ENCODE measurements around the gene MPPED2. TPM values are rescaled to one million over a fixed set of nuclear protein-coding genes. Genes with fewer than 3 reads are reported as not detected.

The MPPED2 gene, protein sequence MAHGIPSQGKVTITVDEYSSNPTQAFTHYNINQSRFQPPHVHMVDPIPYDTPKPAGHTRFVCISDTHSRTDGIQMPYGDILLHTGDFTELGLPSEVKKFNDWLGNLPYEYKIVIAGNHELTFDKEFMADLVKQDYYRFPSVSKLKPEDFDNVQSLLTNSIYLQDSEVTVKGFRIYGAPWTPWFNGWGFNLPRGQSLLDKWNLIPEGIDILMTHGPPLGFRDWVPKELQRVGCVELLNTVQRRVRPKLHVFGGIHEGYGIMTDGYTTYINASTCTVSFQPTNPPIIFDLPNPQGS
- not detected in 2 replicates for total RNA-seq (2012; rRNA removed)

DNA sequence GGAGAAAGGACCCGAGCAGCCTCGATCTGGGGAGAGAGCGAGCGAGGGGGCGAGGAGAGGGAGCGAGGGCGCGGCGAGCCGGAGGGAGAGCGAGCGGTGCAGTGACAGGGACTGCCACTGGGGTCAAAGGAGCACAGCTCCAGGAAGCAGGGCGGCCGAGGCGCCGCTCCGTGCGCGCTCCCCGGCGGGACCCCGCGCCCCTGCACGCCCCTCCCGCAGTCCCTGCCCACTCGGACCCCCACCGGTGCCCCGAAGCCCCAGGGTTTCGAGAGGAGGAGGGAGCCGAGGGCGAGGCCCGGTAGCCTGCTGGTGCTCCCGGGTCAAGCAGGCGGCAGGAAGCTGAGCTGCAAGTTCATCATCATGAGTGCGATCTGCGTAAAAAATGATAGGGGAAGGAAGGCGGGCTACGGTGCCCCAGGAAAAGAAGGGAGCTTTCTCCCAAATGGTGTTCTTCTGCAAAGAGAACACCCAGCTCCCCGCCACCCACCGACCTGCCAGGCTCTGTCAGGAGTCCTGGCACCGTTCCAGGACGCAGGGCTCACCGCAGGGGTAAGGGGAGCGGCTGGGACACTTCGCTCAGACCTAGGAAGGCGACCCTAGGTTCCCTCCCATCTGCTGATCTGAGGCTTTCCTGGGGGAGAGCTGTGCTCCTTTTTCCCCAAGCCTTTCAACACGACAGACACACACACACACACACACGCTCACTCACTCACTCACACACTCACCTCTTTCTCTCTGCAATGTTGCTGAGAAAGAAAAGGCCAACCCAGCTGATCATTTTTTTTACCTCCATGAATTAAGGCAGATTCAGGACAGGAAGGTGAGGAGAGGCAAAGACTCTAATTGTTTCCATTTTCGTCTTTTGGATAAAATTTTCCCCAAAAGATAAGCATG is at the start of gene MPPED2:
Gene MPPED2, minus strand, starts transcription at position 103 of the 894 bp plus-strand sequence. CDS start 5,980 bp downstream, outside the sequence.
- Histone ChIP-seq H3K4me3 (ENCODE audit: low read length) (peak within 1 kb of the TSS; percentile 49), H3K27me3 (ENCODE audit: control insufficient read depth, insufficient read depth, low read length) (peaks cover 49% of the 10 kb centered on the region), H3K36me3 (ENCODE audit: insufficient read depth, low read length) (no peaks in the 10 kb centered on the region), H3K4me2 (ENCODE audit: low read length) (peak within 1 kb of the TSS; percentile 69), H3K4me1 (ENCODE audit: control insufficient read depth, insufficient read depth, low read length) (no peaks in the 10 kb centered on the region), H3K9ac (ENCODE audit: low read depth, low read length) (no peak within 1 kb of the TSS), H3K9me3 (replicated peaks; ENCODE audit: low read length) (no peaks in the 10 kb centered on the region)

DNA sequence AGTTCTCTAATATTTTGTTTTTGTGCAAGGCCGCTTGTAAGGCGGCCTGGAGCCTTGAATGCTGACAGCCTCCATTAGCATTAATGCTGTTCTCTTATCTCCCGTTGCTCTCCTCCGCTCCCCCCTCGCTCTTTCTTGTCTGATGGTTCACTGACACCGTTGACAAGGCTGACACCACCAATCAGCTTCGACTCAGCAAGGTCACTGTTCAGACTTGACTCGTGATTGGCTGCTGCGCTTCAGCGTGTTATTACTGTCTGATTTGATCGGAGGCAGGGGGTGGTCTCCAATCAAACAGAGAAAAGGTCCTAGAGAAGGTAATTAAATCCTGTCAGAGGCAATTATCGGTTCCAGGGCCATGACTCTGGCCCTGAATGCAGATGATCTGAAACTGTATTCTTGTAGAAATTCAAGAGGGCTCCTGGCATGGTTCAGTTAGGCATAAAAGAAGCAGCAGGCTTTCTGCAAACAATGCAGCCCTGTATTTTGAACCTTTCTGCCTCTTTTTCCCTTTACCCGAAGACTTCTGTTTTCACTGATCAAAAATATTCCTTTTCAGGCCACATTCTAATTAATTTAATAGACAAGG is 49.3 kb upstream of the MPPED2 start:
- Histone ChIP-seq H3K9ac (ENCODE audit: low read depth, low read length) (no peak overlapping the region), H3K4me2 (ENCODE audit: low read length) (no peak overlapping the region), H3K4me3 (ENCODE audit: low read length) (no peak overlapping the region), H3K4me1 (ENCODE audit: control insufficient read depth, insufficient read depth, low read length) (no peaks in the 10 kb centered on the region), H3K9me3 (replicated peaks; ENCODE audit: low read length) (no peaks in the 10 kb centered on the region), H3K36me3 (ENCODE audit: insufficient read depth, low read length) (no peaks in the 10 kb centered on the region), H3K27me3 (ENCODE audit: control insufficient read depth, insufficient read depth, low read length) (no peaks in the 10 kb centered on the region)

DNA sequence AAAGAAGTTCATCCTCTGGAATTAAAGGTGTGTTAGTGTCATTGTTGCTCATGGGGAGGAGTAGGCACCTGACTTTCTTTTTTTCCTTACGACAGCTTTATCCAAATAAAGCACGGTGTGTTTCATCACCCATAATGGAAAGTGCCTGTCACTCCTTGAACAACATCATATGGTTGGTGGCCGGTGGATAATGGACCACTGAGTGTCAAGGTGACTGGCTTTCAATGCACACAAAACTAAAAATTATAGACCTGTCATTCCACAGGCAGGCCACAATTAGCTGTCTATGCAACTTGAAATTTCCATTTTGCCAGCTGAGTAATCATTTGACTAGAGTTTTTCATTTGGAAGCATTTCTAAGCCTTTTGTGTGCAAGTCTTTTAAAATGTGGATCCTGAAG is 45.0 kb upstream of the MPPED2 start:
- H3K36me3 ChIP-seq (ENCODE audit: insufficient read depth, low read length): no peaks in the 10 kb centered on the region
- no peak overlapping the region for H3K4me2 ChIP-seq (ENCODE audit: low read length)
- H3K9ac ChIP-seq (ENCODE audit: low read depth, low read length): no peak overlapping the region
- H3K4me3 ChIP-seq (ENCODE audit: low read length): no peak overlapping the region
- no peaks in the 10 kb centered on the region for H3K9me3 ChIP-seq (replicated peaks; ENCODE audit: low read length)
- no peaks in the 10 kb centered on the region for H3K27me3 ChIP-seq (ENCODE audit: control insufficient read depth, insufficient read depth, low read length)
- H3K4me1 ChIP-seq (ENCODE audit: control insufficient read depth, insufficient read depth, low read length): no peaks in the 10 kb centered on the region

DNA sequence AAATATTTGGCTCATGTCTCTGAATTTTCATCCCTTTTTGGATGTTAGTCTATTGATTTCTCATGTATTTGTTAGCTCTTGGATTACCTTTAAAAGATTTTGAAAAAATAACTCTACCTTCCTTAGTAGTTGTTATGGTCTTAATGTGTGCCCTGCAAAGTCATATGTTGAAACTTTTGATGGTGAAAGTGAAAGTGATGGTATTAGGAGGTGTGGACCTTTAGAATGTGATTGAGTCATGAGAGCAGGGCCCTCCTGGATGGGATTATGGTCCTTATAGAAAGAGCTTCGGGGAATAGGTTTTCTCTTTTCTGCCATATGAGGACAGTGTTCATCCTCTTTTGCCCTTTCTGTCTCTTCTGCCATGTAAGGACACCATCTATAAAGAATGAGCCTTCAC is 33.6 kb upstream of the MPPED2 start:
- H3K4me1 ChIP-seq (ENCODE audit: control insufficient read depth, insufficient read depth, low read length): no peaks in the 10 kb centered on the region
- H3K36me3 ChIP-seq (ENCODE audit: insufficient read depth, low read length): no peaks in the 10 kb centered on the region
- no peaks in the 10 kb centered on the region for H3K27me3 ChIP-seq (ENCODE audit: control insufficient read depth, insufficient read depth, low read length)
- no peak overlapping the region for H3K4me2 ChIP-seq (ENCODE audit: low read length)
- no peak overlapping the region for H3K4me3 ChIP-seq (ENCODE audit: low read length)
- H3K9ac ChIP-seq (ENCODE audit: low read depth, low read length): no peak overlapping the region
- no peaks in the 10 kb centered on the region for H3K9me3 ChIP-seq (replicated peaks; ENCODE audit: low read length)

DNA sequence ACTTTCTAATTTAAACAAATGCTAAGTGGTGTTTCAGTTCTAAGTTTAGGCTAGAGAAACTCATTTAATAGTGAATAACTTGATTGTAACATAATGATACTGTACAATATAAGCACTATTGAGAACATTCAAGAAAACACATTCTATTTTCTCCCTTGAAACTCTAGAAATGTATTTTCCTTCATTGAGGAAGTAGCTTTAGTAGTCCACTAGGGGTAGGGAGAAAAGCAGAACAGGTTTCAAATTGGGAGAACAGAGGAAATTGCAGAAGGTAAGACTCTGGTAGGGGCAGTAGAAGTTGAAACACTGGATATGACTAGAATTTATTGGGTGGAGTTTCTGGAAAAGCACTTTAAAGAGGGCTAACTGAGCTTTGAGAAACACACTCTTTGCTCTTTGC is 31.6 kb upstream of the MPPED2 start:
- Histone ChIP-seq H3K9ac (ENCODE audit: low read depth, low read length) (no peak overlapping the region), H3K36me3 (ENCODE audit: insufficient read depth, low read length) (no peaks in the 10 kb centered on the region), H3K9me3 (replicated peaks; ENCODE audit: low read length) (no peaks in the 10 kb centered on the region), H3K4me1 (ENCODE audit: control insufficient read depth, insufficient read depth, low read length) (no peaks in the 10 kb centered on the region), H3K27me3 (ENCODE audit: control insufficient read depth, insufficient read depth, low read length) (no peaks in the 10 kb centered on the region), H3K4me2 (ENCODE audit: low read length) (no peak overlapping the region), H3K4me3 (ENCODE audit: low read length) (no peak overlapping the region)

DNA sequence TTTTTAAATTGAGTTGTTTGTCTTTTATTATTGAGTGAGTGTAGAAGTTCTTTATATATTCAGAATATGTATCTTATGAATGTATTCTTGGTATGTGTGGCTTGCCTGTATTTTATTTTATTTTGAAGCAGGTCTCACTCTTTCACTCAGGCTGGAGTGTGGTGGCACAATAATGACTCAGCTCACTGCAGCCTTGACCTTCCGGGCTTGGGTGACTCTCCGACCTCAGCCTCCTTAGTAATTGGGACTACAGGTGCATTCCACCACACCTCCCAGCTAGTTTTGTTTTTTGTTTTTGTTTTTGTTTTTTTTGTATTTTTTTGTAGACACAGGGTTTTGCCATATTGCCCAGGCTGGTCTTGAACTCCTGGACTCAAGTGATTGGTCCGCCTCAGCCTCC is 24.5 kb upstream of the MPPED2 start:
- H3K9me3 ChIP-seq (replicated peaks; ENCODE audit: low read length): no peaks in the 10 kb centered on the region

DNA sequence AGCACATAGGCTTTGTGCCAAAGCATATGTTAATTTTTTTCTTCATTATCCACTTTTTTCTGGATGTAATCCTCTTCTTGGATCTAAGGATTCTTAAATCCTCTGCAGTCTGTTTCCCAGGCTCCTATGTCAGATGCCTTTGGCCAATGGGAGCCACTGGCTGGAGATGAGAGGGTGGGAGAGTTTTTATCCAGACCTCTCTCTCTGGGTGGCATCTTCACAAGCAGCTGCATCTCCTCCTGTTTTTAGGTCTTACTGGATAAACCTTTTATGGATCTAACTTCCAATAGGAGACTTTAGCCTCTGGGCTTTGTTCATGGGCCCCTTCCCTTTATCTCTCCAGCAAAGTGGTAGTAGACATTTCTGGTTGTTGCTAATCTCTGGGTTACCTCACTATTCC is 22.4 kb upstream of the MPPED2 start:
- H3K4me1 ChIP-seq (ENCODE audit: control insufficient read depth, insufficient read depth, low read length): no peaks in the 10 kb centered on the region
- no peak overlapping the region for H3K9ac ChIP-seq (ENCODE audit: low read depth, low read length)
- H3K36me3 ChIP-seq (ENCODE audit: insufficient read depth, low read length): no peaks in the 10 kb centered on the region
- H3K9me3 ChIP-seq (replicated peaks; ENCODE audit: low read length): no peaks in the 10 kb centered on the region
- no peak overlapping the region for H3K4me3 ChIP-seq (ENCODE audit: low read length)
- no peaks in the 10 kb centered on the region for H3K27me3 ChIP-seq (ENCODE audit: control insufficient read depth, insufficient read depth, low read length)
- no peak overlapping the region for H3K4me2 ChIP-seq (ENCODE audit: low read length)

More for the DNA sequence above, 24.5 kb upstream of the MPPED2 start:
- Histone ChIP-seq H3K4me2 (ENCODE audit: low read length) (no peak overlapping the region), H3K36me3 (ENCODE audit: insufficient read depth, low read length) (no peaks in the 10 kb centered on the region), H3K4me1 (ENCODE audit: control insufficient read depth, insufficient read depth, low read length) (no peaks in the 10 kb centered on the region), H3K4me3 (ENCODE audit: low read length) (no peak overlapping the region), H3K9ac (ENCODE audit: low read depth, low read length) (no peak overlapping the region), H3K27me3 (ENCODE audit: control insufficient read depth, insufficient read depth, low read length) (no peaks in the 10 kb centered on the region)

DNA sequence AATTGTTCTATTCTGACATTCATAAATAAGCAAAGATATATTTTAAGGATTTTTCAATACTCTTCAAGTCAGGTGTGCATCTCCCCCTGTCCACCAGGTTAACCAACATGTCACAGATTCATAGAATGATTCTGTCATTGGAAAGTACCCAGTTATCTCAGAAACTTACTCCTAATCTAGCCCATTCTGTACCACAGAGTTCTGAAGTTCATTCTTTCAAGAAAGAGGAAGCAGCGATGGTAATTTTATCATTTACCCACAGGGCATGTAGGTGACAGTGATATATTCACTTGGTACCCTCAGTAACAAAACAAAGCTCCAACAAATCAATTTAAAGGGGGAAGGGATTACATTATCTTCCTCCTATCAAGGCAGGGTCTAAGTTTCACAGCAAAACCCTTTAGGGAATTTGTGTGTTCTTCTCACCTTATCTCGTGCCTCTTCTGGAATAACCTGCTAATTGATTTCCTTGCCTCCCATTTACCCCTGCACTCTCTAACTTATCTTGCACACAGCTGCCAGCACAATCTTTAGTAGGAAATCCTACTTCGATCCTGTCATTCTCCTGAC is 19.0 kb upstream of the MPPED2 start:
- no peak overlapping the region for H3K4me3 ChIP-seq (ENCODE audit: low read length)
- no peaks in the 10 kb centered on the region for H3K27me3 ChIP-seq (ENCODE audit: control insufficient read depth, insufficient read depth, low read length)
- H3K4me1 ChIP-seq (ENCODE audit: control insufficient read depth, insufficient read depth, low read length): no peaks in the 10 kb centered on the region
- H3K9me3 ChIP-seq (replicated peaks; ENCODE audit: low read length): no peaks in the 10 kb centered on the region
- no peak overlapping the region for H3K4me2 ChIP-seq (ENCODE audit: low read length)
- H3K9ac ChIP-seq (ENCODE audit: low read depth, low read length): no peak overlapping the region
- no peaks in the 10 kb centered on the region for H3K36me3 ChIP-seq (ENCODE audit: insufficient read depth, low read length)

DNA sequence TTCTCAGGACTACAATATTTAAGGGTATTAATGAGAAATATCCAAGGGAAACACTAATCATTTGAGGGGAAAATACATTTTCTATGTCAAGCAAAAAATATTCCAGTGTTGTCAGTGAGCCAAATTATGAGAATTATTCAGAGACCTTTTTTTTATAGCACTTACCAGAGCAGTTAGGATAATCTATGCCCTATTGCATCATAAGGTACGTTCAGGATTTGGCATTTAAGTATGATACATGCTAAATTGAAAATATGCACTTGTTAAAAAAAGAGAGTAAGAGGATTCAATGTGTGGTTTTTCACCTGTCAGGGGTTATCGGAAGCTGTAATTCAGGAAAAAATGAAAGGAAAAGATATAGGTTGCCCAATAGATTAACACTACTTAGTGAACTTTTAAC is 17.2 kb upstream of the MPPED2 start:
- Histone ChIP-seq H3K36me3 (ENCODE audit: insufficient read depth, low read length) (no peaks in the 10 kb centered on the region), H3K4me3 (ENCODE audit: low read length) (no peak overlapping the region), H3K9me3 (replicated peaks; ENCODE audit: low read length) (no peaks in the 10 kb centered on the region), H3K4me1 (ENCODE audit: control insufficient read depth, insufficient read depth, low read length) (no peaks in the 10 kb centered on the region), H3K4me2 (ENCODE audit: low read length) (no peak overlapping the region), H3K27me3 (ENCODE audit: control insufficient read depth, insufficient read depth, low read length) (no peaks in the 10 kb centered on the region), H3K9ac (ENCODE audit: low read depth, low read length) (no peak overlapping the region)

DNA sequence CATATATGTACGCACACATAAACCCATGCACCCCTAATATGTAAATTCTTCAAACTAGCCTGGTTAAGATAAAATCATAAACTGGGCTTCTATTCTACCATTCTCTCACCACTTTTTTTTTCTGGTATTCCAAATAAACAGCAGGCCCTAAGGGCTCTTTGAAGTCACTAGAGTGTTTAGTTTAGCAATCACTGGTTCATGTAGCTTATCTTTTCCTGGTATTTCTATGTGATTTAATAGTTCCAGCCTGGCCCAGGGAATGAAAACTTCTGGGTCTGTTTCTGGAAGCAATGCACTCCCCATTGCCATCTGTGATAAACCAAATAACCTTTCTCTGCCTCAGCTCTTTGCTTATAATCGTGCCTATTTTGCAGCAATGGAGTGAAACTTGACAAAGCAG is 10.7 kb upstream of the MPPED2 start:
- Histone ChIP-seq H3K27me3 (ENCODE audit: control insufficient read depth, insufficient read depth, low read length) (no peaks in the 10 kb centered on the region), H3K36me3 (ENCODE audit: insufficient read depth, low read length) (no peaks in the 10 kb centered on the region), H3K4me3 (ENCODE audit: low read length) (no peak overlapping the region), H3K4me2 (ENCODE audit: low read length) (no peak overlapping the region), H3K9ac (ENCODE audit: low read depth, low read length) (no peak overlapping the region), H3K4me1 (ENCODE audit: control insufficient read depth, insufficient read depth, low read length) (no peaks in the 10 kb centered on the region), H3K9me3 (replicated peaks; ENCODE audit: low read length) (no peaks in the 10 kb centered on the region)

DNA sequence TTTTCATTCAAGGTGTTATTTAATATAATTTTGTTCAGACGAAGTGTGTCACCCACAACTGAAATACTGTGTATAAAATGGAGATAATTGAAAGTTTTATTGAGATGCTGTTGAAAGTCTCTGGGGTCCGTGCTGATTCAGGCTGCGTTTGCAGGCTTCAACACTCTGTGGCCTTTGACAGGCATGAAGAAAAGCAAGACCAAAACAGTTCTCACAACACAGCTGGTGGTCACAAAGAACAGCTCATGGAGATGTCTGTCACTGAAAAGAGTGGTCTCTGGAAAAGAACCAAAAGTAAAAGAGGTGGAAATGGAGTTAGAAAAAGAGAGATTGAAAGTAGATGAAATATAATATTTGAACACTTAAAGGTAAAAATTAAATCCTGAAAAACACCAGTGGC is 9.8 kb upstream of the MPPED2 start:
- H3K4me1 ChIP-seq (ENCODE audit: control insufficient read depth, insufficient read depth, low read length): no peaks in the 10 kb centered on the region
- H3K9me3 ChIP-seq (replicated peaks; ENCODE audit: low read length): no peaks in the 10 kb centered on the region
- no peaks in the 10 kb centered on the region for H3K36me3 ChIP-seq (ENCODE audit: insufficient read depth, low read length)
- no peak overlapping the region for H3K9ac ChIP-seq (ENCODE audit: low read depth, low read length)
- no peak overlapping the region for H3K4me2 ChIP-seq (ENCODE audit: low read length)
- no peaks in the 10 kb centered on the region for H3K27me3 ChIP-seq (ENCODE audit: control insufficient read depth, insufficient read depth, low read length)
- H3K4me3 ChIP-seq (ENCODE audit: low read length): no peak overlapping the region
